B cell (primary cell): ENCODE data around the gene LDHD. TPM values are rescaled to one million over a fixed set of nuclear protein-coding genes. Genes with fewer than 3 reads are reported as not detected.

ENCODE experiments used
- ATAC-seq: fragments of 200-7000 bp; cut with Tn5 transposase; one replicate; pipeline ENCODE4 v1.10.0; 2021; ENCODE audit warnings: low read depth, mild to moderate bottlenecking, moderate number of reproducible peaks, moderate library complexity
- CTCF ChIA-PET: fragments of 350-600 bp; sonication (Branson Sonifier 250); formaldehyde crosslinking; loops from one replicate; lab custom pipeline; 2021; ENCODE audit warnings: antibody characterized with exemption, inconsistent platforms; lab: Charles Lee
- POLR2A ChIA-PET: fragments of 350-600 bp; sonication (Branson Sonifier 250); formaldehyde crosslinking; loops from one replicate; lab custom pipeline; 2021; ENCODE audit warnings: antibody characterized with exemption; lab: Charles Lee
- DNase-seq: peaks from one replicate; pipeline ENCODE4 v3.0.0; 2013
- H2AFZ ChIP-seq: 2 replicates; pipeline ENCODE4 v1.6.1; 2012; ENCODE audit warnings: mild to moderate bottlenecking, low read depth, low read length; ENCODE audit not compliant: insufficient read depth, poor library complexity, severe bottlenecking
- H3K27ac ChIP-seq, 2 donors: 1 replicate in 1 of 2; 2 replicates in 1 of 2; pipeline ENCODE4 v1.5.1; 2012 to 2013; ENCODE audit warnings: low read length in 2 of 2, mild to moderate bottlenecking in 2 of 2, moderate library complexity in 1 of 2
- H3K27me3 ChIP-seq, 4 experiments: fragments of 200-600 bp in 1 of 4; sonication (generic) in 1 of 4; replicated peaks in 1 of 4; 1 replicate in 2 of 4; 2 replicates in 2 of 4; pipeline versions ENCODE4 v1.6.1 to v1.7.0; 2013 to 2016; ENCODE audit warnings: low read length in 3 of 4, mild to moderate bottlenecking in 2 of 4, mixed read lengths in 1 of 4, moderate library complexity in 1 of 4; ENCODE audit not compliant: insufficient read depth in 4 of 4, control insufficient read depth in 3 of 4; ENCODE audit errors: control extremely low read depth in 1 of 4
- H3K36me3 ChIP-seq, 2 experiments: replicated peaks in 1 of 2; 1 replicate in 1 of 2; 2 replicates in 1 of 2; pipeline versions ENCODE4 v1.6.1 to v1.7.1; 2013; ENCODE audit warnings: low read length in 1 of 2; ENCODE audit not compliant: insufficient read depth in 2 of 2, control insufficient read depth in 1 of 2; ENCODE audit errors: control extremely low read depth in 1 of 2, extremely low read depth in 1 of 2
- H3K4me1 ChIP-seq, 2 donors: fragments of 200-600 bp in 1 of 2; sonication (generic) in 1 of 2; 1 replicate in 1 of 2; 2 replicates in 1 of 2; pipeline versions ENCODE4 v1.5.1 to v1.6.1; 2013 to 2017; ENCODE audit warnings: low read length in 2 of 2; ENCODE audit not compliant: control insufficient read depth in 2 of 2, insufficient read depth in 2 of 2
- H3K4me2 ChIP-seq: replicated peaks from 2 replicates; pipeline ENCODE3; 2012; ENCODE audit warnings: mild to moderate bottlenecking, low read depth, low read length; ENCODE audit not compliant: poor library complexity, severe bottlenecking
- H3K4me3 ChIP-seq, 5 experiments: fragments of 200-600 bp in 1 of 5; sonication (generic) in 1 of 5; 1 replicate in 3 of 5; 2 replicates in 2 of 5; pipeline versions ENCODE4 v1.5.1 to v1.7.0; 2011 to 2016; ENCODE audit warnings: low read length in 4 of 5, mild to moderate bottlenecking in 4 of 5, low read depth in 2 of 5, control low read depth in 1 of 5, moderate library complexity in 1 of 5; ENCODE audit not compliant: insufficient read depth in 1 of 5; ENCODE audit errors: control extremely low read depth in 1 of 5, extremely low read depth in 1 of 5
- H3K79me2 ChIP-seq: fragments of 200-600 bp; sonication (generic); one replicate; pipeline ENCODE4 v1.6.0; 2016; ENCODE audit warnings: low read length; ENCODE audit not compliant: control insufficient read depth, insufficient read depth
- H3K9ac ChIP-seq: fragments of 200-600 bp; sonication (generic); 2 replicates; pipeline ENCODE4 v1.6.1; 2017; ENCODE audit warnings: mild to moderate bottlenecking, low read length, moderate library complexity
- H3K9me3 ChIP-seq, 3 donors: one replicate each; pipeline versions ENCODE4 v1.6.1 to v1.7.1; 2013; ENCODE audit warnings: low read length in 2 of 3; ENCODE audit not compliant: control insufficient read depth in 2 of 3, insufficient read depth in 1 of 3; ENCODE audit errors: control extremely low read depth in 1 of 3
- H4K20me1 ChIP-seq: 2 replicates; pipeline ENCODE4 v1.6.0; 2012; ENCODE audit warnings: mild to moderate bottlenecking, low read length; ENCODE audit not compliant: insufficient read depth, control insufficient read depth, poor library complexity, severe bottlenecking
- H3K27ac Mint-ChIP-seq: one replicate; pipeline ENCODE4 v1.8.0; 2021; ENCODE audit warnings: mixed read lengths
- H3K27me3 Mint-ChIP-seq: one replicate; pipeline ENCODE4 v1.8.0; 2021; ENCODE audit warnings: mixed read lengths
- H3K4me1 Mint-ChIP-seq: one replicate; pipeline ENCODE4 v1.8.0; 2021; ENCODE audit warnings: mixed read lengths
- H3K4me3 Mint-ChIP-seq: one replicate; pipeline ENCODE4 v1.8.0; 2021; ENCODE audit warnings: mixed read lengths
- H3K9me3 Mint-ChIP-seq: one replicate; pipeline ENCODE4 v1.8.0; 2022; ENCODE audit warnings: mixed read lengths; ENCODE audit not compliant: insufficient read depth
- EZH2 ChIP-seq: IDR thresholded peaks from 2 replicates; pipeline ENCODE4 v1.6.1; 2012; ENCODE audit warnings: borderline replicate concordance, low read depth, mild to moderate bottlenecking, moderate library complexity, low read length; ENCODE audit not compliant: insufficient read depth, poor library complexity, severe bottlenecking
- WGBS: methylation state at CpG from one replicate; pipeline ENCODE4 v1.1.5; 2013; ENCODE audit warnings: missing lambda C conversion rate; ENCODE audit not compliant: insufficient coverage; 5-methylcytosine and 5-hydroxymethylcytosine counted together
- intact Hi-C: fragments of 100-400 bp; cut with micrococcal nuclease; formaldehyde crosslinking; loops from one replicate; pipeline ENCODE4 v1.10.0; 2022
- polyA plus RNA-seq: library from polyadenylated mRNA; depleted of rRNA; stranded (reverse); fragments of >200 nt; gene quantifications from 2 replicates; pipeline ENCODE4 v1.2.3, GENCODE V29; 2012
- total RNA-seq, 2 donors: library from RNA; stranded (reverse); fragments of 120-200 nt in 1 of 2; gene quantifications; 1 replicate in 1 of 2; 2 replicates in 1 of 2; pipeline versions ENCODE4 v1.2.3 to v1.2.4, GENCODE V29; 2013 to 2022
- TF ChIP-seq, protein P1 (sequence below): fragments of 200-600 bp; IDR thresholded peaks from one replicate; pipeline ENCODE4 v1.8.0; 2022; ENCODE audit warnings: antibody characterized with exemption, mild to moderate bottlenecking

LDHD gene
- total and polyA plus RNA-seq, 2 donors (not counting 1 experiment from before 2014, with no cell fraction given): 0.19 TPM; not detected in 1

DNA sequence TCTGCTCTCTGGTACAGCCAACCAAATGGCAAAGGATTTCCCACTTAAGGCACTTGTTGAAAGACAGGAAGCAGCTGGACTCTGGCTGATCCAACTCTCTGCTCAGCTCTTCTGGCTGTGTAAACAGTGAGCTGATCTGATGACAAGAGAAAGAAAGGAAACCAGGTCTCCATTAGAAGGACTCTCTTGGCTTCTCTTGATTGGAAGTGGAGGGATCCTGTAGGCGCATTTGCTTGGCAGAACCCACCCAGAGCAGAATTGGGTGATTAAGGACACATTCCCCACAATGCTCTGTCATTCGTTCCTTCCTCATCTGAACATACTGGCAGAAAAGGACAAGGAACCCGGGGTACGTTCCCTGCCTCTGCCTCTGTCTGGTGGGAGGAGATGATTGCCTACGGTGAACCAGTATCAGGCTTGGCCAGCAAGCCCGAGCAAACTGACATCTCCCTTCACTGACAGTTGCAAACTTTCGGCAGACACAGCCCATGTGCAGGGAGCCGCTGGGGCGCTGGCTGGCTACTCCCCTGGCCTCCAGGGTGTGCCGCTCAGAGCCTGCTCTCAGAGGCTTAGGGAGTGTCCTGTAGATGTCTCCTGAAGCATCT, 29.1 kb downstream of the LDHD start:
- Histone ChIP-seq H3K9ac (no peak overlapping the region), H3K27me3 (peaks cover 0 to 15% (median 4%) of the 10 kb centered on the region in 4 experiments), H3K4me2 (no peak overlapping the region), H3K4me3 (no peak overlapping the region), H3K4me1 (no peaks in the 10 kb centered on the region), H3K36me3 (no peaks in the 10 kb centered on the region), H3K79me2 (no peaks in the 10 kb centered on the region), H4K20me1 (no peaks in the 10 kb centered on the region), H3K27ac (no peak overlapping the region), H2AFZ (no peak overlapping the region), H3K9me3 (peaks cover 0 to 1% (median 0%) of the 10 kb centered on the region in 3 donors)
- DNase-seq (no peak), ATAC-seq (no peak)
- intact Hi-C loops: no loop called here
- TF ChIP-seq, protein P1, sequence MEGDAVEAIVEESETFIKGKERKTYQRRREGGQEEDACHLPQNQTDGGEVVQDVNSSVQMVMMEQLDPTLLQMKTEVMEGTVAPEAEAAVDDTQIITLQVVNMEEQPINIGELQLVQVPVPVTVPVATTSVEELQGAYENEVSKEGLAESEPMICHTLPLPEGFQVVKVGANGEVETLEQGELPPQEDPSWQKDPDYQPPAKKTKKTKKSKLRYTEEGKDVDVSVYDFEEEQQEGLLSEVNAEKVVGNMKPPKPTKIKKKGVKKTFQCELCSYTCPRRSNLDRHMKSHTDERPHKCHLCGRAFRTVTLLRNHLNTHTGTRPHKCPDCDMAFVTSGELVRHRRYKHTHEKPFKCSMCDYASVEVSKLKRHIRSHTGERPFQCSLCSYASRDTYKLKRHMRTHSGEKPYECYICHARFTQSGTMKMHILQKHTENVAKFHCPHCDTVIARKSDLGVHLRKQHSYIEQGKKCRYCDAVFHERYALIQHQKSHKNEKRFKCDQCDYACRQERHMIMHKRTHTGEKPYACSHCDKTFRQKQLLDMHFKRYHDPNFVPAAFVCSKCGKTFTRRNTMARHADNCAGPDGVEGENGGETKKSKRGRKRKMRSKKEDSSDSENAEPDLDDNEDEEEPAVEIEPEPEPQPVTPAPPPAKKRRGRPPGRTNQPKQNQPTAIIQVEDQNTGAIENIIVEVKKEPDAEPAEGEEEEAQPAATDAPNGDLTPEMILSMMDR: no peak
- no peak for TF ChIP-seq EZH2
- ChIA-PET POLR2A (no interaction called here), CTCF (interaction anchor here (1.2 kb wide), 2 partner anchors 11 to 89 kb away, joined by 3 to 4 read pairs; no protein-coding TSS in a partner anchor)
- Mint-ChIP-seq H3K27ac (no peak overlapping the region), H3K4me3 (no peak overlapping the region), H3K27me3 (peaks cover 8% of the 10 kb centered on the region), H3K4me1 (no peaks in the 10 kb centered on the region), H3K9me3 (no peaks in the 10 kb centered on the region)
- WGBS: 76% methylated on average over 7 of the region's 10 CpGs

DNA sequence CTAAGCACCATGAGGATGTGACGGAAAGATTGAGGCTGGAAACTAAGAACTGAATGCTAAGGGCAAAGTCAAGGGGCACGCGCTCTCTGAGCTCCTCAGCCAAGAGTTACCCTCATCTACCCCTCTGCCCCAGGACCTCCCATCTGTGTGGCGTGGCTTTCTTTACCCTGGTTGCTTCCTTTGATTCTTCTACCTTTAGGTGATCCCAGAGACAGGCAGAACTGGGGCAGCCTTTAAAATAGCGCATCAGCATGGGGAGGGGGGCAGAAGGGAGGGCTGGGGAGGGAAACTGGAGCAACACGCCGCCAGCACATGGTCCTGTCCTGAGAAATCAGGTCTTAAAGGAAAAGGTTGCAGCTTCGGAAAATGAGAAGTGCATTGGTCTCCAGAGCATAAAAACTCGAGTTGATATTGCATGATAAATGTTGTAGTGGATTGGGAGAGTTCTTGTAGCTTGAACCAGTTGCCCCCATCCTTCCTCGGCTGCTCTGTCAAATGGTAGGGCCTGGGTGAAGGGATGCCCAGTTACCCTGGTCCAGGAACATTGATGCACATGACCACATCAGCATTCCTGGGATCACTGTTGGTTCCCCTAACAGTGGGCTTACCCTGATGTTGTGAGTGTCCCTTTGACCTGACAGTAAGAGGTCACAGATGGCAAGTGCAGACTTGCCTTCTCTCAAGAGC, 29.7 kb downstream of the LDHD start:
- Histone ChIP-seq H3K4me1 (peaks cover under 1 to 2% of the 10 kb centered on the region in 2 donors), H3K4me3 (no peak overlapping the region), H3K27ac (no peak overlapping the region), H3K36me3 (no peaks in the 10 kb centered on the region), H3K79me2 (no peaks in the 10 kb centered on the region), H3K27me3 (peaks cover 0 to 21% (median 7%) of the 10 kb centered on the region in 4 experiments), H3K9me3 (peaks cover 0 to 2% (median 0%) of the 10 kb centered on the region in 3 donors), H4K20me1 (no peaks in the 10 kb centered on the region), H2AFZ (no peak overlapping the region), H3K9ac (no peak overlapping the region), H3K4me2 (no peak overlapping the region)
- no peak for TF ChIP-seq EZH2
- TF ChIP-seq, protein P1: no peak
- intact Hi-C loops: no loop called here
- DNase-seq (no peak), ATAC-seq (no peak)
- H3K27ac Mint-ChIP-seq: no peak overlapping the region
- H3K4me3 Mint-ChIP-seq: no peak overlapping the region
- peaks cover 12% of the 10 kb centered on the region for H3K27me3 Mint-ChIP-seq
- CTCF ChIA-PET: no interaction called here
- no peaks in the 10 kb centered on the region for H3K9me3 Mint-ChIP-seq
- WGBS: 85% methylated on average over 8 of the region's 10 CpGs
- POLR2A ChIA-PET: no interaction called here
- H3K4me1 Mint-ChIP-seq: peaks cover 6% of the 10 kb centered on the region
